Endothelial cell of umbilical vein (primary cell): ENCODE results near the gene SNX30. TPM values are rescaled to one million over a fixed set of nuclear protein-coding genes. Genes with fewer than 3 reads are reported as not detected.

ENCODE experiments used
- BruUV-seq: library from RNA; stranded (reverse); fragments of 400-500 nt; replicated peaks from 2 replicates; lab custom pipeline; 2021; lab: Mats Ljungman, UMichigan
- CTCF ChIA-PET: fragments of 300-600, 350-600 bp; sonication (Branson Sonifier 250); formaldehyde crosslinking; loops from one replicate; lab custom pipeline; 2021; ENCODE audit warnings: antibody characterized with exemption, inconsistent platforms; lab: Charles Lee
- POLR2A ChIA-PET: fragments of 300-600, 350-600 bp; sonication (Branson Sonifier 250); formaldehyde crosslinking; loops from one replicate; lab custom pipeline; 2021; ENCODE audit warnings: antibody characterized with exemption, inconsistent platforms; lab: Charles Lee
- DNase-seq: peaks from one replicate; pipeline ENCODE4 v3.0.0-alpha.2; 2011; ENCODE audit warnings: low read depth, low spot score
- FAIRE-seq: peaks from 2 replicates; lab custom pipeline; 2011; peaks lifted over from hg19 to GRCh38; lab: Jason Lieb, UNC
- H2AFZ ChIP-seq: 2 replicates; pipeline ENCODE4 v1.6.0; 2012; ENCODE audit warnings: low read depth, low read length, control low read depth, inconsistent platforms
- H3K27ac ChIP-seq: 2 replicates; pipeline ENCODE4 v1.5.1; 2011; ENCODE audit warnings: low read depth, mild to moderate bottlenecking, control low read depth, low read length, moderate library complexity; ENCODE audit not compliant: insufficient read depth
- H3K27me3 ChIP-seq, 2 experiments: 2 replicates each; pipeline versions ENCODE4 v1.6.0 to v1.6.1; 2011; ENCODE audit warnings: low read length in 2 of 2, mixed read lengths in 1 of 2; ENCODE audit not compliant: control insufficient read depth in 2 of 2, insufficient read depth in 2 of 2
- H3K36me3 ChIP-seq, 2 experiments: 2 replicates in 1 of 2; 3 replicates in 1 of 2; pipeline ENCODE4 v1.5.1; 2011; ENCODE audit warnings: low read length in 2 of 2, mild to moderate bottlenecking in 1 of 2, moderate library complexity in 1 of 2; ENCODE audit not compliant: control insufficient read depth in 2 of 2, insufficient read depth in 2 of 2; ENCODE audit errors: extremely low read depth in 1 of 2
- H3K4me1 ChIP-seq: 3 replicates; pipeline ENCODE4 v1.5.1; 2011; ENCODE audit warnings: mild to moderate bottlenecking, low read length; ENCODE audit not compliant: control insufficient read depth, insufficient read depth; ENCODE audit errors: extremely low read depth
- H3K4me2 ChIP-seq: 2 replicates; pipeline ENCODE4 v1.6.1; 2011; ENCODE audit warnings: low read length, control low read depth, mixed read lengths; ENCODE audit not compliant: insufficient read depth
- H3K4me3 ChIP-seq, 3 experiments: fragments of 200-600 bp in 1 of 3; sonication (generic), shearing (Covaris generic) in 1 of 3; replicated peaks in 1 of 3; 2 replicates each; pipeline ENCODE4 v1.5.1; 2011 to 2016; ENCODE audit warnings: control low read depth in 3 of 3, low read length in 3 of 3, mild to moderate bottlenecking in 2 of 3, inconsistent platforms in 1 of 3, low read depth in 1 of 3, moderate library complexity in 1 of 3; ENCODE audit not compliant: insufficient read depth in 1 of 3
- H3K79me2 ChIP-seq: 2 replicates; pipeline ENCODE4 v1.6.0; 2012; ENCODE audit warnings: low read length, inconsistent platforms; ENCODE audit not compliant: control insufficient read depth, insufficient read depth
- H3K9ac ChIP-seq: replicated peaks from 2 replicates; pipeline ENCODE3; 2011; ENCODE audit warnings: low read length, control low read depth; ENCODE audit not compliant: insufficient read depth; ENCODE audit errors: extremely low read depth
- H3K9me1 ChIP-seq: replicated peaks from 3 replicates; pipeline ENCODE4 v1.6.0; 2011; ENCODE audit warnings: mild to moderate bottlenecking, low read length; ENCODE audit not compliant: control insufficient read depth, insufficient read depth; ENCODE audit errors: extremely low read depth
- H3K9me3 ChIP-seq: replicated peaks from 2 replicates; pipeline ENCODE4 v1.5.1; 2012; ENCODE audit warnings: low read length, inconsistent platforms; ENCODE audit not compliant: control insufficient read depth, insufficient read depth
- H4K20me1 ChIP-seq: replicated peaks from 2 replicates; pipeline ENCODE3; 2011; ENCODE audit warnings: mild to moderate bottlenecking, low read length; ENCODE audit not compliant: control insufficient read depth, insufficient read depth; ENCODE audit errors: extremely low read depth
- EZH2 ChIP-seq: IDR thresholded peaks from 2 replicates; pipeline ENCODE4 v1.6.1; 2012; ENCODE audit warnings: borderline replicate concordance, low read depth, mild to moderate bottlenecking, moderate library complexity, low read length, inconsistent platforms; ENCODE audit not compliant: severe bottlenecking
- FOS ChIP-seq: IDR thresholded peaks from 2 replicates; pipeline ENCODE4 v1.6.1; 2011; ENCODE audit warnings: mild to moderate bottlenecking, low read length, moderate library complexity, borderline replicate concordance; ENCODE audit not compliant: insufficient read depth
- GATA2 ChIP-seq: IDR thresholded peaks from 2 replicates; pipeline ENCODE4 v1.7.0; 2011; ENCODE audit warnings: low read depth, mild to moderate bottlenecking, moderate library complexity, mixed read lengths, low read length; ENCODE audit not compliant: insufficient read length, insufficient read depth
- JUN ChIP-seq: IDR thresholded peaks from 2 replicates; pipeline ENCODE4 v1.6.1; 2011; ENCODE audit warnings: borderline replicate concordance, low read depth; ENCODE audit not compliant: insufficient read length, insufficient read depth
- MYC ChIP-seq: IDR thresholded peaks from one replicate; pipeline ENCODE4 v1.6.1; 2011; ENCODE audit warnings: mild to moderate bottlenecking, low read depth, low read length
- POLR2A ChIP-seq: IDR thresholded peaks from 2 replicates; pipeline ENCODE4 v1.6.1; 2012; ENCODE audit warnings: low read depth, mild to moderate bottlenecking, control low read depth, low read length
- POLR2AphosphoS5 ChIP-seq: IDR thresholded peaks from 2 replicates; pipeline ENCODE4 v1.6.1; 2012; ENCODE audit warnings: low read depth, mild to moderate bottlenecking, control low read depth, low read length, moderate library complexity; ENCODE audit not compliant: insufficient read depth
- dilution Hi-C: fragments of 300-500 bp; cut with MboI; formaldehyde crosslinking; loops from one replicate; pipeline ENCODE4 v1.15.0; 2019; ENCODE audit warnings: low sequenced_read_pairs; ENCODE audit not compliant: extremely low pct_ligation_motif_present
- intact Hi-C: fragments of 100-400 bp; cut with micrococcal nuclease; formaldehyde crosslinking; loops from one replicate; pipeline ENCODE4 v1.10.0; 2022
- polyA plus RNA-seq, 4 experiments: library from polyadenylated mRNA; depleted of rRNA in 3 of 4; stranded (reverse) in 3 of 4; unstranded in 1 of 4; fragments of >200 nt; gene quantifications; 2 replicates each; pipeline versions ENCODE4 v1.2.1 to v1.2.3, GENCODE V29; 2011 to 2012; ENCODE audit warnings: missing spikeins in 1 of 4
- total RNA-seq: library from RNA; stranded (reverse); gene quantifications from 2 replicates; pipeline ENCODE4 v1.2.3, GENCODE V29; 2021
- TF ChIP-seq, protein P1 (sequence below): IDR thresholded peaks from 2 replicates; pipeline ENCODE4 v1.6.1; 2011; ENCODE audit not compliant: insufficient read depth, insufficient read length
- TF ChIP-seq, protein P2 (sequence below), 2 donors: IDR thresholded peaks; 1 replicate in 1 of 2; 2 replicates in 1 of 2; pipeline ENCODE4 v1.5.1; 2011; ENCODE audit warnings: low read length in 2 of 2, mild to moderate bottlenecking in 2 of 2, moderate library complexity in 2 of 2, control low read depth in 1 of 2, inconsistent platforms in 1 of 2, low read depth in 1 of 2; ENCODE audit not compliant: insufficient read depth in 1 of 2; ENCODE audit errors: extremely low read depth in 1 of 2

Gene SNX30
- total and polyA plus RNA-seq, 2 donors (not counting 3 experiments of a cell fraction or from before 2014, with no cell fraction given): 2.8 to 6.3 TPM

DNA sequence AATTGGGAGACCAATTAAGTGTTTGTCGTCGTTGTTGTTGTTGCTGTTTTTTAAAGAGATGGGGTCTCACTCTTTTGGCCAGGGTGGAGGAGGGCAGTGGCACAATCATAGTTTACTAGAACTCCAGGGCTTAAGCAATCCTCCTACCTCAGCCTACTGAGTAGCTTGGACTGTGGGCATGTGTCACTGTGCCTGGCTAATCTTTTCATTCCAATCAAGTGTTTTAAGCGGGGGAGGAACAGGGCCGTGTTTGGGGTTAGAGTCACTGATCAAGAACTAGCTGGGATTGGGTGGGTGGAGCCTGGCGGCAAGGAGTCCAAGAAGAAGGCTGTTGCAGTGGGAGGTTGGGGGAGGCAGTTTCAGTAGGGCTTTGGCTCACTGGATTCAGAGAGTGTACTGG is 13.8 kb downstream of the SNX30 start:
- ChIA-PET CTCF (no interaction called here), POLR2A (interaction anchor here (0.5 kb wide), 1 partner anchor 319 kb away, joined by 3 read pairs; no protein-coding TSS in a partner anchor)
- no peaks in the 10 kb centered on the region for H3K79me2 ChIP-seq
- H3K9me1 ChIP-seq: no peaks in the 10 kb centered on the region
- H3K4me2 ChIP-seq: no peak overlapping the region
- H3K27ac ChIP-seq: no peak overlapping the region
- no peaks in the 10 kb centered on the region for H3K27me3 ChIP-seq
- DNase-seq (no peak), FAIRE-seq (no peak)
- no TSS peak for BruUV-seq
- TF ChIP-seq MYC (no peak), FOS (no peak), JUN (no peak), POLR2A (no peak), EZH2 (no peak), POLR2AphosphoS5 (no peak), GATA2 (no peak)
- TF ChIP-seq, protein P1, sequence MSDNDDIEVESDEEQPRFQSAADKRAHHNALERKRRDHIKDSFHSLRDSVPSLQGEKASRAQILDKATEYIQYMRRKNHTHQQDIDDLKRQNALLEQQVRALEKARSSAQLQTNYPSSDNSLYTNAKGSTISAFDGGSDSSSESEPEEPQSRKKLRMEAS: no peak
- TF ChIP-seq, protein P2, sequence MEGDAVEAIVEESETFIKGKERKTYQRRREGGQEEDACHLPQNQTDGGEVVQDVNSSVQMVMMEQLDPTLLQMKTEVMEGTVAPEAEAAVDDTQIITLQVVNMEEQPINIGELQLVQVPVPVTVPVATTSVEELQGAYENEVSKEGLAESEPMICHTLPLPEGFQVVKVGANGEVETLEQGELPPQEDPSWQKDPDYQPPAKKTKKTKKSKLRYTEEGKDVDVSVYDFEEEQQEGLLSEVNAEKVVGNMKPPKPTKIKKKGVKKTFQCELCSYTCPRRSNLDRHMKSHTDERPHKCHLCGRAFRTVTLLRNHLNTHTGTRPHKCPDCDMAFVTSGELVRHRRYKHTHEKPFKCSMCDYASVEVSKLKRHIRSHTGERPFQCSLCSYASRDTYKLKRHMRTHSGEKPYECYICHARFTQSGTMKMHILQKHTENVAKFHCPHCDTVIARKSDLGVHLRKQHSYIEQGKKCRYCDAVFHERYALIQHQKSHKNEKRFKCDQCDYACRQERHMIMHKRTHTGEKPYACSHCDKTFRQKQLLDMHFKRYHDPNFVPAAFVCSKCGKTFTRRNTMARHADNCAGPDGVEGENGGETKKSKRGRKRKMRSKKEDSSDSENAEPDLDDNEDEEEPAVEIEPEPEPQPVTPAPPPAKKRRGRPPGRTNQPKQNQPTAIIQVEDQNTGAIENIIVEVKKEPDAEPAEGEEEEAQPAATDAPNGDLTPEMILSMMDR (IDR thresholded peaks at IDR 0.05; ENCODE audit: extremely low read depth in 1 of 2, insufficient read depth in 1 of 2, low read depth in 1 of 2, low read length in 2 of 2): no peak
- H4K20me1 ChIP-seq: no peaks in the 10 kb centered on the region
- no peaks in the 10 kb centered on the region for H3K9me3 ChIP-seq
- H3K36me3 ChIP-seq: no peaks in the 10 kb centered on the region
- H3K4me3 ChIP-seq: no peak overlapping the region
- dilution Hi-C loops: no loop called here
- H2AFZ ChIP-seq: no peak overlapping the region
- no peak overlapping the region for H3K9ac ChIP-seq
- no peaks in the 10 kb centered on the region for H3K4me1 ChIP-seq
- intact Hi-C loops: no loop called here
